HG02943 (cell line): Measurements from ENCODE around the gene SHPK.

Experiments
- ATAC-seq: cut with Tn5 transposase; IDR thresholded peaks from one replicate; pipeline ENCODE4 v1.9.1; 2021; ENCODE audit warnings: mild to moderate bottlenecking, low read depth, moderate library complexity; ENCODE audit not compliant: unreplicated experiment

The SHPK gene

GRCh38 chr17:3630781-3631180 lies 5.3 kb downstream of the SHPK start:
- ATAC-seq = no peak

- no peak for ATAC-seq
These were observed 8.3 kb downstream of the SHPK start for GRCh38 chr17:3627769-3628167.

- no peak for ATAC-seq
These were observed 8.9 kb downstream of the SHPK start for GRCh38 chr17:3626831-3627768.

- ATAC-seq = no peak
These were observed 13.0 kb downstream of the SHPK start for GRCh38 chr17:3622977-3623594.

- no peak for ATAC-seq
These were observed 14.8 kb downstream of the SHPK start for GRCh38 chr17:3621146-3621720.

- ATAC-seq = no peak
These were observed 20.7 kb downstream of the SHPK start for GRCh38 chr17:3615160-3615870.

GRCh38 chr17:3613124-3613523 lies 22.9 kb downstream of the SHPK start:
- ATAC-seq = no peak

GRCh38 chr17:3610523-3610922 lies 25.5 kb downstream of the SHPK start:
- no peak for ATAC-seq

GRCh38 chr17:3609689-3610088 lies 26.4 kb downstream of the SHPK start:
- no peak for ATAC-seq

- ATAC-seq = no peak
These were observed 32.2 kb downstream of the SHPK start for GRCh38 chr17:3603870-3604259.

- no peak for ATAC-seq
These were observed 32.8 kb downstream of the SHPK start for GRCh38 chr17:3603119-3603869.

- no peak for ATAC-seq
These were observed 33.6 kb downstream of the SHPK start for GRCh38 chr17:3602499-3602898.

GRCh38 chr17:3600529-3601205 lies 35.4 kb downstream of the SHPK start:
- no peak for ATAC-seq

GRCh38 chr17:3598078-3598477 lies 38.0 kb downstream of the SHPK start:
- no peak for ATAC-seq

GRCh38 chr17:3596804-3597464 lies 39.1 kb downstream of the SHPK start:
- ATAC-seq = no peak

- ATAC-seq = no peak
These were observed 41.1 kb downstream of the SHPK start for GRCh38 chr17:3594976-3595375.

- no peak for ATAC-seq
These were observed 41.8 kb downstream of the SHPK start for GRCh38 chr17:3594051-3594800.

GRCh38 chr17:3593384-3593783 lies 42.7 kb downstream of the SHPK start:
- ATAC-seq = no peak
